NT2/D1 (cell line): ENCODE results near the gene PTPRN2.

Experiments
- SUZ12 ChIP-seq: IDR thresholded peaks from 2 replicates; pipeline ENCODE4 v1.6.1; 2011; ENCODE audit not compliant: insufficient read length, insufficient read depth; ENCODE audit errors: extremely low read depth
- YY1 ChIP-seq: IDR thresholded peaks from 2 replicates; pipeline ENCODE4 v1.6.1; 2011; ENCODE audit not compliant: insufficient read length, insufficient read depth
- ZNF274 ChIP-seq: IDR thresholded peaks from 2 replicates; pipeline ENCODE4 v1.6.1; 2011; ENCODE audit warnings: mild to moderate bottlenecking, low read depth, low read length

GRCh38 chr7:158562517-158562916 lies 25.1 kb downstream of the PTPRN2 start:
- no peak for TF ChIP-seq ZNF274
- TF ChIP-seq YY1 = no peak
- no peak for TF ChIP-seq SUZ12
